Measurements from ENCODE around the gene DMD.
"Not testable (repeated sequence)": the region's sequence is repeated elsewhere in the genome, so short reads cannot be mapped to it uniquely, and the experiment has no call there.

The DMD gene

DNA sequence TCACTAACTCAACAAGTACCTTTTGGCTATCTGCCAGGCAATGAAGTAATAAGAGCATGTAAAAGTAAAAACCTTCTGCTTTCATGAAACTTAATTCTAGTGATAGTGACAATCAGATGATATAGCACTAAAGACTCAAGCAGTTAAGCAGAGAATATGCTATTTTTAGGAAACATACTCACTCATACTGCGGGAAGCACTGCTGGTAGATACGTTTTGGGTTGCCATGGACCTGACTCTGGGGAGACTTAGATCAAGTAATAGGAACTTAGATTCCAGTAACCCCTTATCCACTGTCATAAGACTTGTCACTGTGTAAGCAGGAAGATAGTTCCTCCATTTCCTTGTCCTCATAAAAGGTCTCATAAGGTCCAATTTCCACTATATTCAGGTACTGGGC is 386.3 kb downstream of the DMD start:
- no peak for DNase-seq

GRCh38 chrX:32804034-32804433 is 407.3 kb downstream of the DMD start:
- no peak for DNase-seq

GRCh38 chrX:32798990-32799389 is 412.4 kb downstream of the DMD start:
- no peak for DNase-seq

DNA sequence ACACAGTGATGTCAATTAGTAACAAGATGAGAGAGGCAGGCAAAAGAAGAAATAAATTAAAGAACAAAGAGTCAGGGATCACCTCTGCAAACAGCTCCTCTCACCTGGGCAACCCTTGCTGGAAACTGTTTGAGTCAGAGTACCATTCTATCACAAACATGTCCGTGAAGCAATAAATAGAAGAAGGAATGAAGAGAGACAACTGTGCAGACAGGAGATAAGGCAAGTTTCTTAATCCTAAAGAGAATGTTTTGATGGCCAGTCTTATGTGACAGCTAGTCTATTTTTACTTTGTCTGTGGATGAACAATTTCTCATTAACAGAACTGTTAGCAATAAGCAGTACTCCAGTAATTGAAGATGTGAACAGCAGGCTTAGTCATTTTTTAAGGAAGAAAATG is 422.4 kb downstream of the DMD start:
- DNase-seq = no peak

GRCh38 chrX:32780109-32780508 is 431.2 kb downstream of the DMD start:
- no peak for DNase-seq

GRCh38 chrX:32778965-32779364 is 432.4 kb downstream of the DMD start:
- DNase-seq = no peak

DNA sequence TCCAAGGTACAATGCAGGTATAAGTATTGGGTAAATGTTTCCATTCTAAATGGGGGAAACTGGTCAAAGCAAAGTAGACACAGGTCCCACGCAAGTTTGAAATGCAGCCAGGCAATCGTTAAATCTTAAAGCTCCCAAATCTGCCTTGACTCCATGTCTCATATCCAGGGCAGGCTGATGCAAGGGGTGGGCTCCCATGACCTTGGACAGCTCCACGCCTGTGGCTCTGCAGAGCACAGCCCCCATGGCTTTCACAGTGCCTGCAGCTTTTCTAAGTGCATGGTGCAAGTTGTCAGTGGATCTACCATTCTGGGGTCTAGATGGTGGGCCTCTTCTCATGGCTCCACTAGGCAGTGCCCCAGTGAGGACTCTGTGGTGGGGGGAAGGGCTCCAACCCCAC is 436.4 kb downstream of the DMD start:
- DNase-seq = no peak

DNA sequence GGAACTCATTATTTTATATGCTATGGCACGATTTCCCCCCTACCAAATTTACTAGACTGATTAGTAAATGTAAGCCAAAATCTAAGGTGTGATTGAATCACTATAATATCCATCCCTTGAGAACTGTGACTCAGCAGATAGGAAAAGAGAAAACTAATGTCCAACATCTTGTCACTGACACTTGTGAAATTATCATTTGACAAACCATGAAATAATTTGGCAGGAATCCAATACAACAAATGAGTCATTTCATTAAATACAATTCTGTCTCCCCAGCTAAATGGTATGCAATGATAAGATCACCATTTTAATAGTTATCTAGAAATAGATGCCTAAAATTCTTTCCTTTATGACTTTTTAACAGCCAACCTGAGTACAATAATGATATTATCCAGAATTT is 462.3 kb downstream of the DMD start:
- no peak for DNase-seq

DNA sequence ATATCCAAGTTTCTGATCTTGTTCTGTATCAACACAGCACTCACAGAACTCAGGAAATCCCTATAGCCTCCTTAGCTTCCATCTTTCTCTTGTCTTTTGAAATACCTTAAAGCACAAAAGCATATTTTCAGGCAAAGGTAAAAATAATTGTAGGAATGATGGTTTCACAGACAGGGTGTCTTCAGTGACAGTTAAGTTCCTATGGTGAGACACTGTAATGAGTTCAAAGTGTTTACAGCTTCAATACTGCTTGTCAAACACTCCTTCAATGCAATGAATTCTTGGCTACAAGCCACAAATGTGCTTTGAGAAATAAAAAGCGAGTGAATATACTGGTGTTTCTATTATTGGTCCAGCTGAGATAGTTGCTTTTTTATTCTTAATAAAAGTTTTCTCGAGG is 466.0 kb downstream of the DMD start:
- no peak for DNase-seq

DNA sequence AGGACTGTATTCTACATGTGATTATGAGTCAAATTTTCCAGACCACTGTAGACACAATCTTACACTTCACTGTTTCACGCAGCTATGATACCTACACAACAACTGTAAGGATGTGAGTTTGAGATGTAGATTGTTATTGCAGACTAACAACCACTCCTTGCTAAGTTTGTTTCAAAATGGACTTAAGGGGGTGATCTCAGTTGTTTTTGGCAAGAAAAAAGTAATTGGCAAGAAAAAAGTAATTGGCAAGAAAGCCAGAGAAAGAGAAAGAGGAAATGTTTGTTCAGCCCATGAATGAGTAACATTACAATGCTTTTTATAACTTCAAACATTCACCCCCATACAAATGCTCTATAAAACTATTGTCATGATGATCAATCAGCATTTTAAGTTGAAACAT is 466.4 kb downstream of the DMD start:
- DNase-seq = no peak

DNA sequence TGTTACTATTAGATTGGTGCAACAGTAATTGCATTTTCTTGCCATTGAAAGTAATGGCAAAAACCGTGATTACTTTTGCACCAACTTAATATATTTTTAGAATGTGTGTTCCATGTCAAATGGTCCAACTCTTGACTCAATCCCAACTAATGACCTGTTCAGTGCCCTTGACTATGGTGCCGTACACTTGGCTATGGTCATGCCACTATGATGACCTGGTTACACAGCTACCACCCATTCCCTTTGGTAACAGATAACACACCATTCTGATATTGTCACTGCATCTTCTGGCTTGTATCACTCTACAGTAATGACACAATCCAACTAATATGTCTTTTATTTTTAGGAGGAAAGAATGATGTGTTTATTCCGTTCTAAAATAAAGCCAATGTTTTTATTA is 469.4 kb downstream of the DMD start:
- DNase-seq = no peak

DNA sequence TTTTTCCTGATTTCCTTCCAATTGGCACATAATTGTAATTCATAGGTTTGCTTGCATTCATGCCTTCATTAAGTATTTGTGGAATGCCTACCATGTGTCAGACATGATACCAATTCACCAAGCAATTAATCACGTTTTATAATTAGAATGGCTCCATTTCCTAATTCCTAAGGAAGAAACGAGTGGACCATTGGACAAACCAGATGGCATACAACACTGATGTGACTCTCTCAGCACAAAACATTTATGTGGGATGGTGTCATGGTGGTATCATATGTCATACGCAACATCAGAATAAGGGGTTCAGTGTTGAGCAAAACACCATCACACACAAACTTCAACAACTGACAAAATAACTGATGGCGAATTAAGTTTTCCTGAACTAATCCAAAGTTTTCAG is 502.8 kb downstream of the DMD start:
- DNase-seq = no peak

- DNase-seq = not testable (repeated sequence)
These were observed 506.0 kb downstream of the DMD start for GRCh38 chrX:32705385-32705784.

- no peak for DNase-seq
These were observed 524.0 kb downstream of the DMD start for GRCh38 chrX:32687379-32687778.

DNA sequence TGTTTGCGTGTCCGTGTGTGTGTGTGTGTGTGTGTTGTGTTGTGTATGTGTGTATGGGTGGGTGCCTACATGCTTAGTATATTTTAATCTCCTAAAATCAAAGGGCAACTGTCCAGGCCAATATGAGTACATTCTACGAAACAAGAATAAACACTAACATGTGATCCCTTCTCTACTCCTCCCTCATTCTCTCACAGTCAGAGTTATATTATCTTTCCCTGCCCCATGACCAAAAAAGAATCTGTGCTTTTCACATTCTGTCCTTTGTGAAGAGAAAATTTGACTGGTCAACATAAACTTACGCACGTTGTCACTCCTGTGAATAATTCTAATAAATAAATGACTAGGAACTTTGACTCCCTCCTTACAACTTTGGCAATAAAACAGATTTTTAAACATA is 532.9 kb downstream of the DMD start:
- no peak for DNase-seq

- no peak for DNase-seq
These were observed 538.2 kb downstream of the DMD start for GRCh38 chrX:32673193-32673592.

- DNase-seq = no peak
These were observed 548.8 kb downstream of the DMD start for GRCh38 chrX:32662516-32662915.

- no peak for DNase-seq
These were observed 566.7 kb downstream of the DMD start for GRCh38 chrX:32644476-32645245.

- no peak for DNase-seq
These were observed 569.1 kb downstream of the DMD start for GRCh38 chrX:32642283-32642682.

DNA sequence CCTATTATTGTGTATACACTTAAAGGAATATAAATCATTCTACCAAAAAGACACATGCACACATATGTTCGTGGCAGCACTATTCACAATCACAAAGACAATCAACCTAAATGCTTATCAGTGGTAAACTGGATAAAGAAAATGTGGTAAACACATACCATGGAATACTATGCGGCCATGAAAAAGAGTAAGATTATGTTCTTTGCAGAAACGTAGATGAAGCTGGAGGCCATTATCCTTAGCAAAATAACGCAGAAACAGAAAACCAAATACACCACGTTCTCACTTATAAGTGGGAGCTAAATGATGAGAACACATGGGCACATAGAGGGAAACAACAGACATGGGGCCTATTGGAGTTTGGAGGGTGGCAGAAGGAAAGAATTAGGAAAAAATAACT is 593.2 kb downstream of the DMD start:
- DNase-seq = no peak

GRCh38 chrX:32614707-32615106 is 596.6 kb downstream of the DMD start:
- no peak for DNase-seq

- no peak for DNase-seq
These were observed 612.2 kb downstream of the DMD start for GRCh38 chrX:32599156-32599555.

GRCh38 chrX:32598707-32599106 is 612.6 kb downstream of the DMD start:
- no peak for DNase-seq

- no peak for DNase-seq
These were observed 613.6 kb downstream of the DMD start for GRCh38 chrX:32597777-32598176.

DNA sequence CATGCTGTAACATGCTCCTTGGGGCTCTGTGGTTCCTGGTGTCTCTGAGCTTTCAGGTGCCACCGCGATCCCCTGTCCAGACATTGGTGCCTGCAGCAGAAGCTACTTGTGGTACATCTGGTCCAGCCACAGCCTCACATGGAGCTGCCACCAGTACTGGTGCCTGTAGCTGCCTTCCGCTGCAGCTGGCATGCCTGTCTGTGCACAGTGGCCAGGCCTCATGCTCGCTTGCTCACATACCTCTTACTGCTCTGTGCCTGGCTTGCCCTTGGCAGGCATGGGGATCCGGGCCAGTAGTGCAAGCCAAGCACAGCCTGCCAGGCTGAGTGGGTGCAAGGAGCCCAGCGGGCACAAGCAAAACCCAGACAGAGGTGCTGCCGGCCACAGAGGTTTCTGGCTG is 618.6 kb downstream of the DMD start:
- DNase-seq = no peak

GRCh38 chrX:32591589-32591988 is 619.8 kb downstream of the DMD start:
- no peak for DNase-seq
